GM18873 (cell line): ENCODE measurements around the gene MACROD2.
"Not testable (repeated sequence)": the region's sequence is repeated elsewhere in the genome, so short reads cannot be mapped to it uniquely, and the experiment has no call there.

ENCODE experiments used
- ATAC-seq: cut with Tn5 transposase; IDR thresholded peaks from one replicate; pipeline ENCODE4 v1.9.1; 2021; ENCODE audit warnings: mild to moderate bottlenecking, moderate library complexity, moderate number of reproducible peaks; ENCODE audit not compliant: unreplicated experiment, low FRiP score

Gene MACROD2

GRCh38 chr20:16011519-16011918, 2016.2 kb downstream of the MACROD2 start:
- ATAC-seq = no peak

- not testable (repeated sequence) for ATAC-seq
Measured at GRCh38 chr20:16012934-16013333, 2017.6 kb downstream of the MACROD2 start.

GRCh38 chr20:16013631-16014030, 2018.3 kb downstream of the MACROD2 start:
- ATAC-seq = no peak

- ATAC-seq = no peak
Measured at GRCh38 chr20:16014436-16014835, 2019.1 kb downstream of the MACROD2 start.

- ATAC-seq = no peak
Measured at GRCh38 chr20:16017656-16018055, 2022.3 kb downstream of the MACROD2 start.

GRCh38 chr20:16018881-16019280, 2023.6 kb downstream of the MACROD2 start:
- ATAC-seq = no peak

GRCh38 chr20:16020971-16021370, 2025.7 kb downstream of the MACROD2 start:
- no peak for ATAC-seq

- no peak for ATAC-seq
Measured at GRCh38 chr20:16025084-16025483, 2029.8 kb downstream of the MACROD2 start.

GRCh38 chr20:16027686-16028085, 2032.4 kb downstream of the MACROD2 start:
- ATAC-seq = no peak

- ATAC-seq = no peak
Measured at GRCh38 chr20:16028923-16029322, 2033.6 kb downstream of the MACROD2 start.

GRCh38 chr20:16030253-16030652, 2034.9 kb downstream of the MACROD2 start:
- ATAC-seq = no peak

GRCh38 chr20:16035576-16035975, 2040.3 kb downstream of the MACROD2 start:
- ATAC-seq = no peak

GRCh38 chr20:16036331-16036730, 2041.0 kb downstream of the MACROD2 start:
- ATAC-seq = no peak

GRCh38 chr20:16040742-16041141, 2045.4 kb downstream of the MACROD2 start:
- ATAC-seq = no peak

GRCh38 chr20:16042731-16043130, 2047.4 kb downstream of the MACROD2 start:
- ATAC-seq = no peak

GRCh38 chr20:16043931-16044330, 2048.6 kb downstream of the MACROD2 start:
- ATAC-seq = no peak

GRCh38 chr20:16048876-16049275, 2053.6 kb downstream of the MACROD2 start:
- ATAC-seq = no peak

GRCh38 chr20:16049529-16050093, 2054.3 kb downstream of the MACROD2 start:
- ATAC-seq = no peak

GRCh38 chr20:16050366-16050765, 2055.1 kb downstream of the MACROD2 start:
- ATAC-seq = no peak

GRCh38 chr20:16051968-16052367, 2056.7 kb downstream of the MACROD2 start:
- ATAC-seq = no peak

- no peak for ATAC-seq
Measured at GRCh38 chr20:16052456-16052855, 2057.1 kb downstream of the MACROD2 start.

GRCh38 chr20:16054985-16055384, 2059.7 kb downstream of the MACROD2 start:
- no peak for ATAC-seq

GRCh38 chr20:16057651-16058050, 2062.3 kb downstream of the MACROD2 start:
- no peak for ATAC-seq
